K562 (cell line): ENCODE data around the gene CECR2. TPM values are rescaled to one million over a fixed set of nuclear protein-coding genes. Genes with fewer than 3 reads are reported as not detected.

Experiments used
- ATAC-seq: fragments of 200-7000 bp; cut with Tn5 transposase; 3 replicates; pipeline ENCODE4 v1.9.1; 2020; ENCODE audit warnings: moderate library complexity
- BruUV-seq: library from RNA; stranded (reverse); fragments of 400-500 nt; replicated peaks from 2 replicates; lab custom pipeline; 2021; lab: Mats Ljungman, UMichigan
- CTCF ChIA-PET: fragments of 300-600 bp; formaldehyde crosslinking; extraction: SDS; loops from one replicate; lab custom pipeline; 2021; ENCODE audit warnings: low intra/inter-chr PET ratio; lab: Yijun Ruan, JAX
- POLR2A ChIA-PET: fragments of 300-600, 350-650 bp; sonication (Branson Sonifier 250); formaldehyde crosslinking; extraction: SDS; loops from one replicate; lab custom pipeline; 2021; ENCODE audit warnings: antibody characterized with exemption, inconsistent platforms; lab: Yijun Ruan, JAX
- DNase-seq, 4 experiments: peaks; one replicate each; pipeline versions ENCODE4 v3.0.0 to v3.0.0-alpha.2; 2011 to 2018; ENCODE audit warnings: low spot score in 3 of 4, mixed read lengths in 3 of 4; ENCODE audit errors: extremely low read depth in 1 of 4
- FAIRE-seq: peaks from 2 replicates; lab custom pipeline; 2011; peaks lifted over from hg19 to GRCh38; lab: Jason Lieb, UNC
- H2AFZ ChIP-seq: 2 replicates; pipeline ENCODE4 v1.6.0; 2011; ENCODE audit warnings: low read depth, low read length, control low read depth, inconsistent platforms
- H3K27ac ChIP-seq: fragments of 200-600 bp; 3 replicates; pipeline ENCODE4 v1.8.0; 2011; ENCODE audit warnings: low read depth, mild to moderate bottlenecking, control low read depth, inconsistent platforms, low read length, moderate library complexity, mixed read lengths; ENCODE audit errors: extremely low read depth
- H3K27me3 ChIP-seq, 2 experiments: fragments of 300-600 bp in 1 of 2; 2 replicates in 1 of 2; 3 replicates in 1 of 2; pipeline versions ENCODE4 v1.6.0 to v1.8.0; 2011; ENCODE audit warnings: inconsistent platforms in 2 of 2, low read length in 2 of 2, mild to moderate bottlenecking in 1 of 2, mixed read lengths in 1 of 2, moderate library complexity in 1 of 2; ENCODE audit not compliant: control insufficient read depth in 2 of 2, insufficient read depth in 2 of 2
- H3K36me3 ChIP-seq: fragments of 300-600 bp; 3 replicates; pipeline ENCODE4 v1.8.0; 2011; ENCODE audit warnings: mild to moderate bottlenecking, low read length, inconsistent platforms; ENCODE audit not compliant: control insufficient read depth, insufficient read depth
- H3K4me1 ChIP-seq, 2 experiments: fragments of 200-600 bp in 1 of 2; replicated peaks in 1 of 2; 2 replicates in 1 of 2; 3 replicates in 1 of 2; pipeline versions ENCODE4 v1.5.1 to v1.8.0; 2011; ENCODE audit warnings: inconsistent platforms in 2 of 2, low read length in 2 of 2, mild to moderate bottlenecking in 1 of 2, mixed read lengths in 1 of 2, moderate library complexity in 1 of 2; ENCODE audit not compliant: control insufficient read depth in 2 of 2, insufficient read depth in 2 of 2
- H3K4me2 ChIP-seq: 2 replicates; pipeline ENCODE4 v1.6.1; 2011; ENCODE audit warnings: low read length, control low read depth, inconsistent platforms, mixed read lengths; ENCODE audit not compliant: insufficient read depth
- H3K4me3 ChIP-seq: fragments of 200-600 bp; sonication (generic), shearing (Covaris generic); 2 replicates; pipeline ENCODE4 v1.5.1; 2016; ENCODE audit warnings: control low read depth, inconsistent platforms
- H3K79me2 ChIP-seq: fragments of 200-600 bp; 3 replicates; pipeline ENCODE4 v1.8.0; 2011; ENCODE audit warnings: low read length, inconsistent platforms; ENCODE audit not compliant: control insufficient read depth, insufficient read depth
- H3K9ac ChIP-seq, 2 experiments: 2 replicates each; pipeline versions ENCODE4 v1.6.0 to v1.6.1; 2011; ENCODE audit warnings: low read depth in 2 of 2, low read length in 2 of 2, control low read depth in 1 of 2, inconsistent platforms in 1 of 2, mild to moderate bottlenecking in 1 of 2, mixed read lengths in 1 of 2; ENCODE audit not compliant: insufficient read depth in 1 of 2
- H3K9me1 ChIP-seq: one replicate; pipeline ENCODE4 v1.6.0; 2011; ENCODE audit warnings: inconsistent platforms, mild to moderate bottlenecking, low read length, moderate library complexity; ENCODE audit not compliant: control insufficient read depth, insufficient read depth
- H3K9me3 ChIP-seq: replicated peaks from 2 replicates; pipeline ENCODE4 v1.5.1; 2011; ENCODE audit warnings: low read depth, low read length, inconsistent platforms; ENCODE audit not compliant: control insufficient read depth, insufficient read depth
- H4K20me1 ChIP-seq: replicated peaks from 2 replicates; pipeline ENCODE4 v1.6.1; 2011; ENCODE audit warnings: low read length, inconsistent platforms, mixed read lengths; ENCODE audit not compliant: control insufficient read depth, insufficient read depth
- BRD4 ChIP-seq: fragments of 200-600 bp; sonication (generic); IDR thresholded peaks from 2 replicates; pipeline ENCODE4 v1.6.1; 2017; ENCODE audit warnings: inconsistent platforms
- CBFA2T3 ChIP-seq: fragments of 450-650 bp; IDR thresholded peaks from 2 replicates; pipeline ENCODE4 v1.6.1; 2017
- CTCF ChIP-seq, 3 experiments: IDR thresholded peaks in 2 of 3; conservative IDR thresholded peaks in 1 of 3; 2 replicates each; pipeline ENCODE4 v1.5.1; 2011 to 2012; ENCODE audit warnings: low read length in 3 of 3, mild to moderate bottlenecking in 3 of 3, control low read depth in 2 of 3, improper control_type of control experiment in 1 of 3, inconsistent platforms in 1 of 3, low read depth in 1 of 3, mixed read lengths in 1 of 3, moderate library complexity in 1 of 3; ENCODE audit not compliant: insufficient read depth in 2 of 3
- EZH2 ChIP-seq: IDR thresholded peaks from 2 replicates; pipeline ENCODE4 v1.6.1; 2012; ENCODE audit warnings: low read depth, mild to moderate bottlenecking, inconsistent platforms, low read length, borderline replicate concordance
- HBP1 ChIP-seq: fragments of 450-650 bp; formaldehyde crosslinking; IDR thresholded peaks from 2 replicates; pipeline ENCODE4 v1.4.0; 2022; ENCODE audit warnings: missing genetic modification characterization
- MTA3 ChIP-seq: fragments of 450-650 bp; formaldehyde crosslinking; IDR thresholded peaks from 2 replicates; pipeline ENCODE4 v1.6.1; 2017; ENCODE audit warnings: mild to moderate bottlenecking, borderline replicate concordance
- NR0B1 ChIP-seq: fragments of 450-650 bp; IDR thresholded peaks from one replicate; pipeline ENCODE4 v1.6.1; 2018; ENCODE audit warnings: mild to moderate bottlenecking, moderate library complexity; ENCODE audit not compliant: partially characterized antibody
- SREBF1 ChIP-seq: fragments of 150-350 bp; IDR thresholded peaks from 2 replicates; pipeline ENCODE4 v1.6.1; 2014; ENCODE audit warnings: antibody characterized with exemption, low read depth, low read length, borderline replicate concordance
- SRSF3 ChIP-seq: fragments of 200-400 bp; formaldehyde crosslinking; IDR thresholded peaks from 2 replicates; pipeline ENCODE4 v1.6.1; 2016; ENCODE audit warnings: mild to moderate bottlenecking, low read length, moderate library complexity; ENCODE audit not compliant: insufficient read depth
- TFAM ChIP-seq: fragments of 250-450 bp; sonication (Bioruptor Pico); conservative IDR thresholded peaks from 2 replicates; pipeline ENCODE4 v1.5.0; 2021; ENCODE audit warnings: mild to moderate bottlenecking, moderate library complexity
- ZNF217 ChIP-seq: sonication (generic); formaldehyde crosslinking; IDR thresholded peaks from 2 replicates; pipeline ENCODE4 v1.8.0; 2022; ENCODE audit warnings: mild to moderate bottlenecking, missing genetic modification reagents
- ZNF408 ChIP-seq: fragments of 250-450 bp; sonication (Bioruptor Pico); IDR thresholded peaks from 2 replicates; pipeline ENCODE4 v1.4.0; 2020; ENCODE audit warnings: low read depth, mild to moderate bottlenecking, moderate library complexity
- WGBS: fragments of 100-300 bp; shearing (Covaris generic); methylation state at CpG from one replicate; pipeline ENCODE4 v1.1.6; 2016; ENCODE audit warnings: low coverage, mixed read lengths; ENCODE audit not compliant: insufficient coverage; ENCODE audit errors: missing lambda C conversion rate; 5-methylcytosine and 5-hydroxymethylcytosine counted together
- in situ Hi-C: fragments of 300-500 bp; cut with MboI; formaldehyde crosslinking; loops from 4 replicates; pipeline ENCODE4 v1.15.0; 2018; ENCODE audit warnings: inconsistent platforms, mixed read lengths
- intact Hi-C: fragments of 100-400 bp; cut with micrococcal nuclease; formaldehyde crosslinking; loops from 2 replicates; pipeline ENCODE4 v1.14.2; 2022
- polyA plus RNA-seq, 8 experiments: library from polyadenylated mRNA; depleted of rRNA in 4 of 8; stranded (reverse) in 5 of 8; unstranded in 3 of 8; fragments of >200 nt; fragmentation: Nextera tagmentation in 2 of 8; fragmentation: Illumina TruSeq in 1 of 8; extraction: Ambion mirVana in 2 of 8; extraction: Trizol in 1 of 8; gene quantifications; 2 replicates each; pipeline versions ENCODE4 v1.2.1 to v1.2.3, GENCODE V29; 2011 to 2014; ENCODE audit warnings: inconsistent platforms in 1 of 8, missing spikeins in 1 of 8
- total RNA-seq, 7 experiments: library from RNA; depleted of rRNA in 6 of 7; stranded (reverse); fragments of >200 nt in 6 of 7; fragmentation: Illumina TruSeq in 2 of 7; extraction: Trizol in 2 of 7; gene quantifications; 2 replicates each; pipeline versions ENCODE4 v1.2.1 to v1.2.3, GENCODE V29; 2011 to 2021; ENCODE audit warnings: low replicate concordance in 1 of 7

CECR2 gene
- total and polyA plus RNA-seq, 9 of the 15 experiments (the other 6 are each of a cell fraction or from before 2014, with no cell fraction given) = 0.01 to 1.00 (median 0.27) TPM

- 2% methylated on average over 6 of the region's 6 CpGs for WGBS
- Histone ChIP-seq H3K4me2 (no peak overlapping the region), H3K9me3 (no peaks in the 10 kb centered on the region), H3K9ac (no peak overlapping the region), H3K4me1 (no peaks in the 10 kb centered on the region), H3K27ac (no peak overlapping the region), H3K27me3 (peaks cover 11 to 17% of the 10 kb centered on the region in 2 experiments; a peak in 3 of 5 replicates), H3K36me3 (no peaks in the 10 kb centered on the region), H3K9me1 (no peaks in the 10 kb centered on the region), H2AFZ (no peak overlapping the region), H3K4me3 (no peak overlapping the region), H3K79me2 (no peaks in the 10 kb centered on the region), H4K20me1 (no peaks in the 10 kb centered on the region)
- CTCF ChIA-PET = no interaction called here
- FAIRE-seq (no peak), DNase-seq (no peak), ATAC-seq (no peak)
- no TSS peak for BruUV-seq
- intact Hi-C loops = no loop called here
- POLR2A ChIA-PET = interaction anchor here (0.5 to 0.6 kb wide), 2 partner anchors 46 to 54 kb away, joined by 3 read pairs; no protein-coding TSS in a partner anchor
- in situ Hi-C loops = no loop called here
- TF ChIP-seq EZH2 (no peak), SRSF3 (no peak), TFAM (no peak), MTA3 (no peak), BRD4 (no peak), SREBF1 (no peak), CTCF (IDR thresholded peaks at IDR 0.05 in 2 of 3, conservative IDR thresholded peaks at IDR 0.05 in 1 of 3; ENCODE audit: insufficient read depth in 2 of 3, low read depth in 1 of 3, low read length in 3 of 3) (no peak), CBFA2T3 (no peak), ZNF408 (no peak), NR0B1 (no peak), HBP1 (no peak), ZNF217 (CRISPR knock-in tag) (no peak)
Observed at GRCh38 chr22:17380359-17381087, 11.3 kb downstream of the CECR2 start.
